ENCODE data around the gene HEY2. TPM values are rescaled to one million over a fixed set of nuclear protein-coding genes. Genes with fewer than 3 reads are reported as not detected.
A peak's percentile ranks its signal among the peaks of the same experiment; 100 is the strongest.

The HEY2 gene
- total RNA-seq, 2 donors from 2014 or later, result 0.37 to 0.69 TPM

GRCh38 chr6:125779924-125780539, 30.6 kb downstream of the HEY2 start:
- Histone ChIP-seq H3K27ac (peak overlapping the region; percentile 90), H3K4me1 (no peaks in the 10 kb centered on the region), H3K9me3 (no peaks in the 10 kb centered on the region), H3K36me3 (no peaks in the 10 kb centered on the region), H3K4me3 (peak overlapping the region; percentile 48), H3K27me3 (no peaks in the 10 kb centered on the region), H3K9ac (ENCODE audit: low read depth in 2 of 2, low read length in 2 of 2) (peak overlapping the region; percentile 54 to 89)
- TF ChIP-seq CTCF (IDR thresholded peaks at IDR 0.05), result no peak
- peak; percentile 87 for DNase-seq
- intact Hi-C loops (cut with DNase I), result loop anchor here (2.0 kb wide), 1 partner anchor 177 kb away; the partner anchor contains the start of gene HINT3

- no peak for TF ChIP-seq CTCF (IDR thresholded peaks at IDR 0.05)
- Histone ChIP-seq H3K36me3 (no peaks in the 10 kb centered on the region), H3K4me3 (peak overlapping the region; percentile 48), H3K27me3 (no peaks in the 10 kb centered on the region), H3K9me3 (no peaks in the 10 kb centered on the region), H3K4me1 (no peaks in the 10 kb centered on the region), H3K27ac (peak overlapping the region; percentile 90), H3K9ac (ENCODE audit: low read depth in 2 of 2, low read length in 2 of 2) (peak overlapping the region; percentile 54 to 89)
- intact Hi-C loops (cut with DNase I), result loop anchor here (2.0 kb wide), 1 partner anchor 176 kb away; the partner anchor contains the start of gene HINT3
- DNase-seq, result peak; percentile 67
Measured at GRCh38 chr6:125780540-125781313, 31.3 kb downstream of the HEY2 start.

- no peaks in the 10 kb centered on the region for H3K27me3 ChIP-seq
- peak overlapping the region in 1 of 2 donors; percentile 89 for H3K9ac ChIP-seq (ENCODE audit: low read depth in 2 of 2, low read length in 2 of 2)
- no peaks in the 10 kb centered on the region for H3K36me3 ChIP-seq
- TF ChIP-seq CTCF (IDR thresholded peaks at IDR 0.05), result no peak
- peak overlapping the region; percentile 48 for H3K4me3 ChIP-seq
- DNase-seq, result no peak
- no peaks in the 10 kb centered on the region for H3K4me1 ChIP-seq
- intact Hi-C loops (cut with DNase I), result loop anchor here (2.0 kb wide), 1 partner anchor 175 kb away; the partner anchor contains the start of gene HINT3
- peak overlapping the region; percentile 90 for H3K27ac ChIP-seq
- H3K9me3 ChIP-seq, result no peaks in the 10 kb centered on the region
Measured at GRCh38 chr6:125781314-125781868, 32.0 kb downstream of the HEY2 start.

- peaks cover 6% of the 10 kb centered on the region for H3K4me1 ChIP-seq
- no peaks in the 10 kb centered on the region for H3K9me3 ChIP-seq
- no peak overlapping the region for H3K9ac ChIP-seq (ENCODE audit: low read depth in 2 of 2, low read length in 2 of 2)
- intact Hi-C loops (cut with DNase I), result no loop called here
- no peak for DNase-seq
- H3K27me3 ChIP-seq, result no peaks in the 10 kb centered on the region
- no peak overlapping the region for H3K27ac ChIP-seq
- H3K36me3 ChIP-seq, result no peaks in the 10 kb centered on the region
- no peak overlapping the region for H3K4me3 ChIP-seq
- TF ChIP-seq CTCF (IDR thresholded peaks at IDR 0.05), result no peak
Measured at GRCh38 chr6:125784365-125784764, 34.9 kb downstream of the HEY2 start.

GRCh38 chr6:125787791-125788190, 38.4 kb downstream of the HEY2 start:
- Histone ChIP-seq H3K27ac (no peak overlapping the region), H3K36me3 (no peaks in the 10 kb centered on the region), H3K9ac (ENCODE audit: low read depth in 2 of 2, low read length in 2 of 2) (no peak overlapping the region), H3K4me3 (no peak overlapping the region), H3K9me3 (no peaks in the 10 kb centered on the region), H3K4me1 (peaks cover 6% of the 10 kb centered on the region), H3K27me3 (no peaks in the 10 kb centered on the region)
- no peak for TF ChIP-seq CTCF (IDR thresholded peaks at IDR 0.05)
- DNase-seq, result no peak
- intact Hi-C loops (cut with DNase I), result no loop called here

Data from colonic mucosa (tissue), 4 donors.